ENCODE data around the gene CHMP2A. TPM values are rescaled to one million over a fixed set of nuclear protein-coding genes. Genes with fewer than 3 reads are reported as not detected.

Gene CHMP2A
- total RNA-seq, 4 donors from 2014 or later: 104 to 129 (median 118) TPM

- peak overlapping the region; percentile 61 for H3K4me3 ChIP-seq (ENCODE audit: low read depth, poor library complexity, severe bottlenecking)
- DNase-seq (ENCODE audit: low spot score in 2 of 2): peak; percentile 89 to 97
- TF ChIP-seq CTCF (IDR thresholded peaks at IDR 0.05): no peak
- TF ChIP-seq POLR2A (IDR thresholded peaks at IDR 0.05): no peak
- intact Hi-C loops (cut with DNase I; ENCODE audit: low total_unique reads): no loop called here
- WGBS, 2 donors: 2% methylated on average over 31 to 33 of the region's 33 CpGs
Observed at GRCh38 chr19:58559275-58560006, 4.5 kb upstream of the CHMP2A start.

GRCh38 chr19:58558623-58559274 lies 3.8 kb upstream of the CHMP2A start:
- peak; percentile 99 to 100 for DNase-seq (ENCODE audit: low spot score in 2 of 2)
- peak overlapping the region; percentile 61 for H3K4me3 ChIP-seq (ENCODE audit: low read depth, poor library complexity, severe bottlenecking)
- intact Hi-C loops (cut with DNase I; ENCODE audit: low total_unique reads): no loop called here
- 0% methylated on average over 21 to 61 of the region's 76 CpGs for whole genome bisulfite sequencing, 2 donors
- no peak for TF ChIP-seq CTCF (IDR thresholded peaks at IDR 0.05)
- TF ChIP-seq POLR2A (IDR thresholded peaks at IDR 0.05): no peak

GRCh38 chr19:58558066-58558622 lies 3.2 kb upstream of the CHMP2A start, which contains the start of gene UBE2M:
Gene UBE2M (minus strand): TSS chr19:58558611. CDS start chr19:58558381, 230 bp downstream.
- 1% methylated on average over 29 to 61 of the region's 62 CpGs for WGBS, 2 donors
- H3K4me3 ChIP-seq (ENCODE audit: low read depth, poor library complexity, severe bottlenecking): peak within 1 kb of the TSS; percentile 82
- peak in 1 of 2 donors; percentile 94 for DNase-seq (ENCODE audit: low spot score in 2 of 2)
- intact Hi-C loops (cut with DNase I; ENCODE audit: low total_unique reads): no loop called here
- TF ChIP-seq POLR2A (IDR thresholded peaks at IDR 0.05) (no peak), CTCF (IDR thresholded peaks at IDR 0.05) (no peak)

- WGBS, 2 donors: 26 to 30% methylated on average over 12 of the region's 12 CpGs
- intact Hi-C loops (cut with DNase I; ENCODE audit: low total_unique reads): no loop called here
- H3K4me3 ChIP-seq (ENCODE audit: low read depth, poor library complexity, severe bottlenecking): peak overlapping the region; percentile 82
- no peak for TF ChIP-seq POLR2A (IDR thresholded peaks at IDR 0.05)
- no peak for TF ChIP-seq CTCF (IDR thresholded peaks at IDR 0.05)
- peak in 1 of 2 donors; percentile 78 for DNase-seq (ENCODE audit: low spot score in 2 of 2)
Observed at GRCh38 chr19:58557221-58558065, 2.5 kb upstream of the CHMP2A start.

GRCh38 chr19:58556622-58557220 lies 1.8 kb upstream of the CHMP2A start:
- peak in 1 of 2 donors; percentile 78 for DNase-seq (ENCODE audit: low spot score in 2 of 2)
- 52 to 53% methylated on average over 10 of the region's 10 CpGs for WGBS, 2 donors
- TF ChIP-seq POLR2A (IDR thresholded peaks at IDR 0.05) (no peak), CTCF (IDR thresholded peaks at IDR 0.05) (no peak)
- intact Hi-C loops (cut with DNase I; ENCODE audit: low total_unique reads): no loop called here
- no peak overlapping the region for H3K4me3 ChIP-seq (ENCODE audit: low read depth, poor library complexity, severe bottlenecking)

Measured in lower leg skin (tissue), 4 donors.